ENCODE data around the gene FASTKD1.
"Not testable (repeated sequence)": the region's sequence is repeated elsewhere in the genome, so short reads cannot be mapped to it uniquely, and the experiment has no call there.

FASTKD1 gene

DNA sequence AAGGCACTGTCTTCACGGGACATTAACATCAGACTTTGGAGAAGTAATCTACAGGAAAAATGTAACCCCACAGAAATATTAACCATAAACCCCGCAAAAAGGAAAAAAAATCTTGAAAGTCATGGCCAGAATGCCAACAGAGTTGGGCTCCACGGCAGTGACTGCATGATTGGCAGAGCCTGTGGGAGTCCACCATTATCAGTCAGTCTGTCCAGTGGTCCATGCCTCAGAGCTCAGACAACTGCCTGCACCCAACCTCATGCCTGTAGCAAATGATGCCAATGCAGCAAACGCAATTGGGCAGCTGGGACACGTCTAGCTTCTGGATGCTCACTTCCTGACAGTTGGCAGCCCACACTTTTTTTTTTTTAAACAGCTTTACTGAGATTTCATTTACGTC lies 5.4 kb upstream of the FASTKD1 start:
- Histone ChIP-seq H3K4me2 (ENCODE audit: insufficient read depth, low read length) (no peak overlapping the region), H3K27me3 (ENCODE audit: insufficient read depth, low read length, poor library complexity) (no peaks in the 10 kb centered on the region)
- no peak for TF ChIP-seq EZH2 (IDR thresholded peaks at IDR 0.05; ENCODE audit: borderline replicate concordance, low read depth, low read length, severe bottlenecking)
- no peak for TF ChIP-seq CTCF (IDR thresholded peaks at IDR 0.05; ENCODE audit: borderline replicate concordance, extremely low read depth, low read length, poor library complexity, severe bottlenecking)

DNA sequence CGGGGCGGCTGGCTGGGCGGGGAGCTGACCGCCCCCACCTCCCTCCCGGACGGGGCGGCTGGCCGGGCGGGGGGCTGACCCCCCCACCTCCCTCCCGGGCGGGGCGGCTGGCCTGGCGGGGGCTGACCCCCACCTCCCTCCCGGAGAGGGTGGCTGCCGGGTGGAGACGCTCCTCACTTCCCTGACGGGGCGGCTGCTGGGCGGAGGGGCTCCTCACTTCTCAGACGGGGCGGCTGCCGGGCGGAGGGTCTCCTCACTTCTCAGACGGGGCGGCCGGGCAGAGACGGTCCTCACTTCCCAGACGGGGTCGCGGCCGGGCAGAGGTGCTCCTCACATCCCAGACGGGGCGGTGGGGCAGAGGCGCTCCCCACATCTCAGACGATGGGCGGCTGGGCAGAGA lies 1.6 kb upstream of the FASTKD1 start:
- H3K36me3 ChIP-seq (ENCODE audit: insufficient read depth, low read length); H4K20me1 ChIP-seq (ENCODE audit: insufficient read depth, low read length); DNase-seq; H3K4me2 ChIP-seq (ENCODE audit: insufficient read depth, low read length); ATAC-seq (ENCODE audit: insufficient read depth, low read depth); H2AFZ ChIP-seq (ENCODE audit: low read depth, low read length); H3K9me3 ChIP-seq (ENCODE audit: insufficient read depth, low read length, severe bottlenecking); H3K27me3 ChIP-seq (ENCODE audit: insufficient read depth, low read length, poor library complexity); H3K9ac ChIP-seq (ENCODE audit: low read depth, low read length); H3K27ac ChIP-seq (ENCODE audit: low read length); H3K4me3 ChIP-seq (ENCODE audit: low read depth in 1 of 2, low read length in 2 of 2): not testable (repeated sequence)
- H3K79me2 ChIP-seq (ENCODE audit: insufficient read depth, low read length) = peaks cover 34% of the 10 kb centered on the region
- H3K4me1 ChIP-seq (ENCODE audit: insufficient read depth, low read length) = peaks cover 33% of the 10 kb centered on the region

More for the DNA sequence above, 5.4 kb upstream of the FASTKD1 start:
- H3K27ac ChIP-seq (ENCODE audit: low read length) = no peak overlapping the region
- no peak overlapping the region for H3K4me3 ChIP-seq (ENCODE audit: low read depth in 1 of 2, low read length in 2 of 2)
- no peak for DNase-seq
- H3K9me3 ChIP-seq (ENCODE audit: insufficient read depth, low read length, severe bottlenecking) = no peaks in the 10 kb centered on the region
- no peaks in the 10 kb centered on the region for H3K36me3 ChIP-seq (ENCODE audit: insufficient read depth, low read length)
- no peaks in the 10 kb centered on the region for H4K20me1 ChIP-seq (ENCODE audit: insufficient read depth, low read length)
- H3K4me1 ChIP-seq (ENCODE audit: insufficient read depth, low read length) = peaks cover 7% of the 10 kb centered on the region
- no peak overlapping the region for H3K9ac ChIP-seq (ENCODE audit: low read depth, low read length)
- ATAC-seq (ENCODE audit: insufficient read depth, low read depth) = no peak
- 0 out of 2 replicates have a peak, but pooled peaks cover 1% of the 10 kb centered on the region for H3K79me2 ChIP-seq (ENCODE audit: insufficient read depth, low read length)
- no peak overlapping the region for H2AFZ ChIP-seq (ENCODE audit: low read depth, low read length)

DNA sequence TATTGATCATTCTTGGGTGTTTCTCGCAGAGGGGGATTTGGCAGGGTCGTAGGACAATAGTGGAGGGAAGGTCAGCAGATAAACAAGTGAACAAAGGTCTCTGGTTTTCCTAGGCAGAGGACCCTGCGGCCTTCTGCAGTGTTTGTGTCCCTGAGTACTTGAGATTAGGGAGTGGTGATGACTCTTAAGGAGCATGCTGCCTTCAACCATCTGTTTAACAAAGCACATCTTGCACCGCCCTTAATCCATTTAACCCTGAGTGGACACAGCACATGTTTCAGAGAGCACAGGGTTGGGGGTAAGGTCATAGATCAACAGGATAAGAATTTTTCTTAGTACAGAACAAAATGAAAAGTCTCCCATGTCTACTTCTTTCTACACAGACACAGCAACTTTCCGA lies 874 bp upstream of the FASTKD1 start:
- H3K4me1 ChIP-seq (ENCODE audit: insufficient read depth, low read length) = peaks cover 37% of the 10 kb centered on the region
- not testable (repeated sequence) for H2AFZ ChIP-seq (ENCODE audit: low read depth, low read length); H3K4me3 ChIP-seq (ENCODE audit: low read depth in 1 of 2, low read length in 2 of 2); H3K9ac ChIP-seq (ENCODE audit: low read depth, low read length); H3K4me2 ChIP-seq (ENCODE audit: insufficient read depth, low read length); H3K36me3 ChIP-seq (ENCODE audit: insufficient read depth, low read length); H3K27me3 ChIP-seq (ENCODE audit: insufficient read depth, low read length, poor library complexity); H3K9me3 ChIP-seq (ENCODE audit: insufficient read depth, low read length, severe bottlenecking); ATAC-seq (ENCODE audit: insufficient read depth, low read depth); H4K20me1 ChIP-seq (ENCODE audit: insufficient read depth, low read length); DNase-seq; H3K27ac ChIP-seq (ENCODE audit: low read length)
- H3K79me2 ChIP-seq (ENCODE audit: insufficient read depth, low read length) = peaks cover 39% of the 10 kb centered on the region

- peak overlapping the region; percentile 90; the same call in 1 of the 2 replicates for H3K4me2 ChIP-seq (ENCODE audit: insufficient read depth, low read length)
- no peaks in the 10 kb centered on the region for H4K20me1 ChIP-seq (ENCODE audit: insufficient read depth, low read length)
- H3K9me3 ChIP-seq (ENCODE audit: insufficient read depth, low read length, severe bottlenecking) = no peaks in the 10 kb centered on the region
- H3K27me3 ChIP-seq (ENCODE audit: insufficient read depth, low read length, poor library complexity) = no peaks in the 10 kb centered on the region
- TF ChIP-seq CTCF (IDR thresholded peaks at IDR 0.05; ENCODE audit: borderline replicate concordance, extremely low read depth, low read length, poor library complexity, severe bottlenecking) (no peak), EZH2 (IDR thresholded peaks at IDR 0.05; ENCODE audit: borderline replicate concordance, low read depth, low read length, severe bottlenecking) (no peak)
- no peak overlapping the region; the same call in 1 of the 2 replicates for H3K9ac ChIP-seq (ENCODE audit: low read depth, low read length)
- peaks cover 37% of the 10 kb centered on the region for H3K4me1 ChIP-seq (ENCODE audit: insufficient read depth, low read length)
- H3K4me3 ChIP-seq (ENCODE audit: low read depth in 1 of 2, low read length in 2 of 2) = peak overlapping the region; percentile 89 to 95; a peak in 3 of 4 replicates
- peak overlapping the region; percentile 51 for H2AFZ ChIP-seq (ENCODE audit: low read depth, low read length)
- H3K36me3 ChIP-seq (ENCODE audit: insufficient read depth, low read length) = peaks cover 9% of the 10 kb centered on the region
- ATAC-seq (ENCODE audit: insufficient read depth, low read depth) (no peak), DNase-seq (no peak)
- H3K27ac ChIP-seq (ENCODE audit: low read length) = no peak overlapping the region
- peaks cover 45% of the 10 kb centered on the region for H3K79me2 ChIP-seq (ENCODE audit: insufficient read depth, low read length)
Measured at GRCh38 chr2:169573974-169574299, 272 bp upstream of the FASTKD1 start.

Measured in DND-41 (cell line).